NCI-H748 treated with DMSO at 0.1 percent for 48 hours (cell line): Measurements from ENCODE around the gene YPEL1.
A peak's percentile ranks its signal among the peaks of the same experiment; 100 is the strongest.

Experiments used
- DNase-seq: peaks from one replicate; lab custom pipeline; 2025; lab: John Stamatoyannopoulos, UW

Gene YPEL1, protein sequence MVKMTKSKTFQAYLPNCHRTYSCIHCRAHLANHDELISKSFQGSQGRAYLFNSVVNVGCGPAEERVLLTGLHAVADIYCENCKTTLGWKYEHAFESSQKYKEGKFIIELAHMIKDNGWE

DNA sequence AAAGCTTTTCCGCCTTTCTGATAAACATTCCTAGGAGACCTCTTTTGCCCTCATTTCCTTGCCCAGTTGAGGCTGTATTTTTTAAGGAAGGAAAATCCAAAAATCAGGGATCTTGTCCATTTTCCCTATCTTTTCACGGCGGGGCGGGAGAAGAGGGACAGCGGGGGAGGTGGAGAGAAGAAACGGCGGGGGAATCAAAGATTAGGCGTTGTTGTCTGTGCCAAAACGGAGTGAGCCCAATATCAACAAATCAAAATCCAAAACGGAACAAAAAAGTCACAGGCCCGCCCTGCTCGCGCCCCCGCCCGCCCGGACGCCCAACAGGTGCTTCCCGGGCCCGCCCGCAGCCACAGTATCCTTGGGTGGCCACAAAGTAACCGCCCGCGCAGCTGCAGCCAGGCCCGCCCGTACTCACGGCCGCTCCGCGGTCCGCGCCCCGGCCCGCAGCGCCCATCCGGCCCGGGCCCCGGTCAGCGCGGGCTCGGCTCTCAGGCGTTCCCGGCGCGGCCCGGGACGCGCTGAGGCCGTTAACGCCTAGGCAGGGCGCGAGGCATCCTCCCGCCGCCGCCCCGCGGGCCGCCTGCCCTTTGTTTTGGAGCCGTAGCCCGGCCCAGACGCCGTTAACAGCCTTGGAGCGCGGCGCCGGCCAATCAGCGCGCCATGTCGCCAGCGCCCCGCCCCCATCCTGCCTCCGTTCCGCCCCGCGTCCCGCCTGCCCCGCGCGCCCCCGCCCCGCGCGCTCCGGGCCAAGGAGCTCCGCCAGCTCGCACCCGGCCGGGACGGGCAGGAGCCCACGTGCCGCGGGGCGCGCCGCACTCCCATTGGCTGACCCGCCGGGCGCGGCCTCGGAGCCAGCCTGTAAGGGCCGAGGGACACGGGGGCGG lies at the start of gene YPEL1:
YPEL1 (minus strand) TSS at position 595 of the 884 bp plus-strand sequence. CDS start 25,050 bp downstream, outside the sequence.
- DNase-seq: peak; percentile 39

DNA sequence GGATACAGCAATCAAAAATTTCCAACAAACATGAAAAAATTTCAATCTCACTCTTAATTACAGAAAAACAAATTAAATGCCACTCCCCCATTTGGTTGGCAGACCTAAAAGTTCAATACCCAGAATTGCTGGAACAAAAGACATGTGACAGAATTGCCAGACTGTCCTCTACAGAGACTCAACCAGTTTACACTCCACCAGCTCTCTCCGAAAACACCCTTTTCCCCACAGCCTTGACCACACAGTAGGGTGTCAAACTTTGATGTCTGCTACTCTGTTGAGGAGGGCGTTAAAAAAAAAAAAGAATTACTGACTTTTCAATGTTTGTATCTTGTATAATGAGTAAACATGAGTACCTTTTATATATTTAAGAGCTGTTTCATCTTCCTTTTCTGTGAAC lies 44.7 kb upstream of the YPEL1 start:
- no peak for DNase-seq

DNA sequence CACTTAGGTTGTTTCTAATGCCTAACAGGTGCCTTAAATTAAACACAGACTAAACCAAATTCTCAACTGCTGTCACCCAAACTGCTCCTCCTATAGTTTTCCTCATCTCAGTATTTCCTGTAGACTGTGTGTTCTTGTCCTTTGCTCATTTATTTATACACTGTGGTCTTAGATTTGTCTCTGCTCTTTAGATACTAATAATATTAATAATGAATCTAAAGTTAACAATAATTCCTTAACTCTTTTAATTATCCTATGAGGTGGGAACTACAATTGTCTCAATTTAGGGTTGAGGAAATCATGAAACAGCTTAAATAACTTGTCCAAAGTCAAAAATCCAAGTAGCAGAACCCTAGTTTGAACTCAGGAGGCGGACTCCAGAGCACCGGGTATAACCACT lies 43.9 kb upstream of the YPEL1 start:
- DNase-seq: no peak

DNA sequence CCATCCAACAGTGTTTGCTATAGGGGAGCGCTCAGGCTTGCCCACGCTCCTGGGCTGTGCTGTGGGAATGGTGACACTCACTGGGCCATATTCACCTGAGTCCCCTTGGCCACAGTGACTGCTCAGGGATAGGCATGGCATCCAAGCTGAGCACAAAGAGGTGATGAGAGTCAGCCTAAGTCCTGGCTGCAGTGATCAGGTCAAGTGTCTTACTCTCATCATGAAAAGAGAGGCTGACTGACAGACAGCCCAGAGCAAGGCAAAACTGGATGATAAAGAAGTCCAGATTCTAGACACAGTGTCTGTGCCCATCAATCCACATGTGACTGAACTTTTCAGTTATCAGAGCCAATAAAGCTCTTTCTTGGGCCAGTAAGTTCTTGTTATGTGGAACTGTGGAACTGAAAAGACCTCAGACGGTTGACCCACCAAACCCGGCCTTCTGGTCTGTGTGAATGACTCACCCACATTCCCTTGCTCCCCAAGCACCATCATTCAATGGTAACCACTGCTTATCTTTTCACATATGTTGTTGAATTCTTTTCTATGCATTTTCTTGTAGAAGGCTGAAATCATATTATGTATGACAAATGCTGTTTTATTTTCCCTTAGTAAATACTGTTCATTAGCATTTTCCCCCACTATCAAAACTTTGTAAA lies 43.2 kb upstream of the YPEL1 start:
- no peak for DNase-seq

DNA sequence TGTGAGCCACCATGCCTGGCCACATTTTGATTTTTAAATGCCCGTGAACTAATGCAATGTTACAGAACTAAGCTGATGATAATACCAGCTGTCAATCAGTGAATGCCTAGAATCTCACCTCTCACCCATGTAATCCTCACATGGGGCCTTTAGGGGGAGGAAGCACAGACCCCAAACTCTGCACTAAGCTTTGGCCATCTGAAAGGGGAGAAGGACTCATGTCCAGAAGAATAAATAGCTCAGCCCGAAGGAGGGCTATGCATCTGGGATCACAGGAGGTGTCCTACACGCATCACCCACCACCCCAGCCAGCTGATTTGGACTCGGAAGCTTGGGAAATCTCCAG lies 36.0 kb upstream of the YPEL1 start:
- DNase-seq: no peak

DNA sequence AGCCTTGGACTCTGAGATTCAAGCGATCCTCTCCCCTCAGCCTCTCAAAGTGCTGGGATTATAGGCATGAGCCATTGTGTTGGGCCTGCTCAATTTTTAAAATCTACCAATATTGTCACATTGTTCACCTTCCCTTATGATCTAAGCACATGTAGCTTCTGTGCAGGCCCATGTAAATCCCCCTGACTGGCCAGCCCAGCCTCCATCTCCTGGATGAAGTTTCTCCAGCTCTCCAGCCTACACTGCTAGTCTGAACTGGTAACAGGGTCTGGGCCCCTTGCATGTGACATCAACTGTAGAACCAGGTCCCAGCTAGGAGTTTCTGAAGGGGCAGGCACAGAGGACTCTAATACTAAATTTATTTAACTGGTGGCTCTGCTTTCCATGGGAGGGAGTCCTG lies 32.8 kb upstream of the YPEL1 start:
- DNase-seq: no peak

DNA sequence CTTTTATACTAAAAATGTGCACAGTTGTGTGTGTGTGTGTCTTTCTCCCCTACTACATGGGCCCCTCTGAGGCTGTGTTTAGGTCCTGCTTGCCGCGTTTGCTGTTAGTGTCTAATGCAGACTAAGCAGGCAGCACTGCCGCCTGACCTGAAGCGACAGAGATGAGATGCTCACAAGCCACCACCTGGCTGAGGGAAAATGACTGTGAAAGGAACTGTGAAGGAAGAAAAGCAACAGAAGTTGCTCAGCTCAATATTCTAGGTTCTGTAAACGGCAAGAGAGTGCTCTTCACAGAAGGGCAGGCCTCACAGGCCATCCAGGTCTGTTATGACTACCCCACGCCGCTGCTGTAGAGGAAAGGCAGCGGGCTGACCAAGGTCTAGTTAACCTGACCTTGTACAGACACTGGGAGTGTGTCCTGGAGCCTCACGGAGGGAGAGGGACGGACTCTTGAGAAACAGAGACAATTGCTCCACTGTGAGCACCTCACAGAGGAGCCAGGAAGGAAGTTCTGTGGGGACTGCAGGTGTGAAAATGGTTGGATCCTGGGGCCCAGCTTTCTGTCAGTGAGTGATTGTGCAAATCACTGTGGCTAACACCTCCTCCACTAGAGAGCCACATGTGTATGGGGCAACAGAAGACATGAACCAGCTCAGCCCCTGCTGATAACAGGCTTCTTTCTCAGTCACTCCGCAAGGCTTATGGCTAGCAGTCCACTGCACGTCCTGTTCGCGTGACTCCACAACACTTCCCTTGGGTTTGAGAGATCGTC lies 31.3 kb upstream of the YPEL1 start:
- DNase-seq: no peak

DNA sequence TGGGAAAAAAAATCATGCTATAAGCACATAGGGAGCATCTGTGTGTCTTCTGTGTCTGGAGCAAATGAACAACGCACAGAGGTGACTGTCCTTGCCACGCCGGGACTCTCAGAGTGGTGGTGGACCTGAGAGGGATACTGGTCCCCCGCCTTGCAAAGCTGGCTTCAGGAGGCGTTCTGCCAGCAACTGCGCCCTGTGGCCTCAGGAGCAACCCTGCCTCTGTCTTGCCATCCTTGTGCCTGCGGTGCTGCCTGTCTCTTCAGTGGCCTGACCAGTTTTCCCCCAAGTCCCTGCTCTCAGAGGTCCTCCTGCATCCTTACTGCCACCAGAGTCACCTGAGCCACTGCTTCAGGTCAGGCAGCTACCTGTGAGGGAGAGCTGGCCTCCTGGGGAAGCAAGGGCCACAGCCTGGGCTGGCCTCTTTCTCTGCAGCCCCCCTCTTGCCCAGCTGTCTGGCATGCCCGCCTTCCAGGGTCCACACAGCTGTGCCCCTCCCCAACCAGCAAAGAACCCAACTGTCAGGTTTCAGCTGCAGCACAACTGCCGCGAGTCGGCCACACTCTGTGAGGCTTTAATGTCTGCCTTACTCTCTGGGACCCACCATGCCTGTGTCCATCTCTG lies 30.4 kb upstream of the YPEL1 start:
- DNase-seq: no peak

DNA sequence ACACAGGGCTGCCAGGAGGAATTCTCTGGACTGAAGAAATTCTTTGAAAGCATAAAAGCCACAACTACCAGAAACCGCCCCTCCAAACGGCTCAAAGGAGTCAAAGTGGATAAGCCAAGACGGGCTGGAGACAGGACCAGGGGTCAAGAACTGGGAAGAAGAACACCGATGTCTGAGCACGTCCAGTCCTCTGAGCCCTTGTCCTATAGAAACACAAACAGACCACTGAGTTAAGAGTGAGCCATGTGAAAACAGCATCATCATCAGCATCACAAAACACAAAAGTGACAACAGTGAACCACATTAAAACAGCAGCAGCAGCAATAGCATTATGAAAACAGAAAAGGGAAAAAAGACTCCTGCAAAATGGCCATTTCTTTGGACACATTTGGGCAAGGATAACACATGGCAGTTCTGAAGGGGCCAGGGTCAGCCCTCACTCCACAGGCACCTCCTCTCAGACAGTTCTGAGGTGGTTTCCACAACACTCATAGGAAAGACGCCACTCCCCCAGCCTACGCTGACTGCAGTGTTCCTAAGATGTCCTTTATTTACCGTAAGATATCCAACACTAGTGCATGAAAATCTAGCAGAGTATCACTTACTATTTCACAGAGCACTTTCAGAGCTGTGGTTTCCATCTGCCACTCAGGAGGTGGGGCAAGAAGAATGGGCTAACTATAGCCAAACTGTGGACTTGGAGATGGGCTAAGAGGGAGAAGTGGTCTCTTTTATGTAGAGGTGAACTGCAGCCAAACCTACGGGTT lies 28.6 kb upstream of the YPEL1 start:
- DNase-seq: no peak

DNA sequence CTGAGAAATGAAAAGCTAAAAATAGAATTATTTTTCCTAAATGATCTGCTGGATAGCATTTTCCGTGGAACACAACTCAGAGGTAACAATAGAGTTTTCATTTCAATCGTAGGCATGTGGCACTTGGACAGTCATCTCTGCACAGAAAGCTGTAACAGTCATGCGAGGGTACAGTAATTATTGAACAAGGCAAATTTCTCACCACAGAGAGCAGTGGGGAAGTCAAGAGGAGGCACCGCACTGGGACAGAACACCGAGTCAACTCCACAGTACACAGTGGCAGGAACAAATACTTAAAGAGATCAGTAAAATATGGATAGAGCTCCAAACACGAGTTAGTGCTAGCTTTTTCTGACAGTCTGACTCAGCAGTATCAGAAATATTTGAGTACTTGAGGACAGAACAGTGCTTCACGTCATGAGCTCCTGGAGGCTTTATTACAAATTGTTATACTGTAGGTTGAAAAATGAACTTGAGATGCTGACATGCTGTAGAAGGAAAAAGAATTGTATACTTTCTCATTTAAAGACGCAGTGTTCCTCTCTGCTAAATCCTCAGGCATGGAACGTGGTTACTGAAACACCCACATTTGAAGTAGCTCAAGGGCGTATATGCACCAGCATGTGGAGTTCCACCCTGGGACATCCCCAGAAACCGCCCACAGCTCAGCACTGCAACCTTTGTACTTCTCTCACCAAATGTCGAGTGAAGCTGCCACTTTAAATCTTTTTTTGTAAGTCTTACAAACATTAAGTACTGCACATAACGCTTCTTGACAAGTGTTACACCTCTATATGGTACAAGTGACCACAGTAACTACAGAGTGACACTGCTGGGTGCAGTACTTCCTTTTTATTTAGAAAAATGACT lies 27.4 kb upstream of the YPEL1 start:
- DNase-seq: no peak

DNA sequence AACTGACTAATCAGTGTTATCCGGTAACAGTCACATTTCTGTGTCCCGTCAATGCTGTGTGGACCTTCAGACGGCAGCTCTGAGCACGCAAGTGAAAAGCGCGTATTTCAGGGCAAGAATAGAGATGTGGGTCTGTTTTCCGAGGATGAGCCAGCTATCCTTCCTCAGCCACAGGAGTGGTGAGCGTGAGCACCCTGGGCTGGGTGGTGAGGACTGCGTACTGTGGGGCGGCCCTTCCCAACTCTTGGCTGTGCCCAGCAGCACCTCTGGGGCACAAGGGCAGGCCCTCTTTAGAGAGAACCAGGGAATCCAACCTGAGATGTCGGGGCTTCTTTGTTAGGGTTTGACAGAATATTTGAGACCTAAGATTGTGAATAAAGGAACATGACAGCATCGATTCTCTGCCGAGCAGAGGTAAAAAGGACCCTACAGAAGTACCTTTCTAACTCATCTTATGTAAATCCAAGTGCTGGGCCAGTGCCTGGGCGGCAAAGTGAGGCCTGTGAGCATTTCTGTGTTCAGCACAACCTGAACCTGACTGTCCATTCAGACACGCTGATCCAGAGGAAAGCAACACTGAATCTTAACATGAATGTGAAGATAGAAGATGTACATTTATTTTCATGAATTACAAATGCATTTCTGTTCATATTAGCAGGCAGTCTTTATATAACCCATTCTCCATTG lies 26.5 kb upstream of the YPEL1 start:
- no peak for DNase-seq

DNA sequence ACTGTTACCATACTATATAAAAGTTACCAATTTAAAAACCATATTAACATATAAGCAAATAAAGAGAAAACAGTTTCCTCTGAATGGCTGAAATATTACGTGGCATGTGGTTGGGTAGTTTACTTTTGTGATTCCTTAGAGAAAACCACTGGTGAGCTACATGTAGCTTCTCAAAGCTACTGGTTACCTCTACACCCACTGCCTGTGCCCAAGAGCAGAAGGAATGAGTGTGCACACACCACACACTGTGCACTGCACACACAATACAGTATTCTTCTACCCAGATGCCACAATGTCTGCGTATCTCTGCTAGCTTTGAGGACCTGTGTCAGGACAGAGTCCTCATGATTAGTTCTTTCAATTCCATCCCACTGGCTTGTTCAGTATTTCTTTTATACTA lies 25.5 kb upstream of the YPEL1 start:
- DNase-seq: no peak

DNA sequence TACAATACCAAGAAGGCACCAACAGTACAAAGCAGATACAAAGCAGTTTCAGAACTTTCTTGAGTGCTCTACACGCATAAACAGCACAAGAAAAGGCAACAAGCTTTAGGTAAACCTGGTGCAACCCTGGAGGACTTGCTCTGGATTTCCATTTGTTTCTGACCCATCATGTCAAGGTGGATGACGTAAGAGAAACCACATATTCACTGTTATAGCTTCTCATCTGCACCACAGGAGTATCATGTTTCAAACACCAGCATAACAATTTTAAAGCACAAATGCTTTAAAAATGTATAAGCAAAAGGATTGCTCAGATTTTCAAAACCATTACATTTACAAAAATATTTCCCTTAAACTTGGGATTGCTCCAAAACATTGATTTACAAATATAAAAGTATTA lies 25.0 kb upstream of the YPEL1 start:
- no peak for DNase-seq

DNA sequence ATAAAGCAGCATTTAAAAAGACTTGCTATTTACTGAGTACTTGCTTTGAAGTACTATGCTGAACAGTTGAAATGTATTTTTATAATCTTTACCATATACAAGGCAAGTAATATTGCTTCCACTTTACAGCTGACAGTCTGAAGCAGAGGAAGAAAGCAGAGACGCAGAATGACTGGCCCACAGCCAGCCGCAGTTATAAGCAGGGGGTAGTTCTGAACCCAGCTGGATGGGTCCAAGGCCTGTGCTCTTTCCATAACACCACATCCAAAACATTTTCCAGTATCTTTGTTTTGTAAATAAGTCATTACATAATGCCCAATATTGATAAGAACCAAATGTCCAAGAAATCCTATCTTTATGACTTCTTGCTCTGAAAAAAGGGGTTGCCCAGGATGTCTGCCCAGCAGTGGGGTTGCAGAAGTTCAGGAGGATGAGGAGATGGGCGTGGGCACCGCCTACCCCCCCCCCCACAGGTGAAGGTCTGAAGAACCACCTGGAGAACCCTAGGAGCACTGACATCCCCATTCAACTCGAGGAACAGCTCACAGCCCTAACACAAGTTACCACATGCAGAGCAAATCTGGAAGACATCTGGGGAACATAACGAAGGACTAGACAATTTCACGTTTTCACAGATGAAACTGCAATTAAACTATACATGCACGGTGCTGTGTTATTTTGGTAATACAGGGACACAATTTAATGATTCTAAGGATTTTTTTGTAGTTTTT lies 24.2 kb upstream of the YPEL1 start:
- DNase-seq: no peak

DNA sequence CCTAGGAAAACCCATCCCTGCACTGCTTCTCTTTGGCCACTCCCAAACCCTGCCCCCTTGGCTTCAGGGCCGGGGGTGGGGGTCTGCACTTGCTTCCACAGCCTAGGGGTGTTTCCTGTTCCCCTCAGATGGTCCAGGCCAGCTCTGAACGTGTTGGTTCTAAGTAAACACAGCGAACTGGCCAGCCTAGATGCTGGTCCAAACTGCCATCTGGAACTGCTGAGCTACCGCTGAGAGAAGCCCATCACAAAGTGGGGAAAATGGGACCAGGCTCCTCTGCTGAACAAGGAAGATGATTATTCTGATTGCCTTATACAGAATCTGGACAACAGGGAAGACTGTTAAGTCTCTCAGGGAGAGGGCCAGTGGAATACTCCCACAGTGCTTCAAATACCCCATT lies 23.5 kb upstream of the YPEL1 start:
- DNase-seq: no peak

DNA sequence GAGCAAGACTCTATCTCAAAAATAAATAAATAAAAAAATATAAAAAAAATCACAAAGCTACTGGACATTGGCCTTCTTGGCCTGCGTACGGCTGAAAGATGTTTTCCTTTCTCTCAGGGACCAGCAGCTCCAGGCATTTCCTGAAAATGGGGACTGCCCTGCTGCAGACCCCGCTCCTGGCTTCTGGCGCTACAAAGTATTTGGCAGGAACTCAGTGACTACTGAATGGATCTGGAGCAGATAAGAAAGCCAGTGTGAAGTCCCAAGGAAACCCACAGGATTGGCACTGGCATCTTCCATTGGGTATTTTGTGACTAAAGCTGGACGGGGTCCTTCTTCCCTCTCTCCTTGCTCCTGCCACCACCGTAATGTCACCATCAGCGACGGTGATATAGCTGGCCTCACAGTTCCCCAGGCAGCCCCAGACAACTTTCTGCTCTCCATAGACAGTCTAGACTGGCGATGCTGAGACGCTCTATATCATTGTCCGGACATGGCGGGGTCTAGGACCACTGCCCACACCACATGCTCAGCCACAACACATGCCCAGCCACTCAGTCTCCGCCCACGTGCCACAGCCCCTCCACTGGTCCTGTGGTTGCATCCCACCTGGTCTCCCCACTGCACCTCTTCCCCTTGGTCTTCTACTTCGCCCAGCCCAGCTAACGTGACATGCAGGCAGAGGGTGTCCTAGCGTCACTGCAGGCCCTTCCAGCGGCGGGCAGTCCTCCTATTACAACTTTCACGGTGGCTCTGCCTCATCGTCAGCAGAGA lies 22.7 kb upstream of the YPEL1 start:
- no peak for DNase-seq

DNA sequence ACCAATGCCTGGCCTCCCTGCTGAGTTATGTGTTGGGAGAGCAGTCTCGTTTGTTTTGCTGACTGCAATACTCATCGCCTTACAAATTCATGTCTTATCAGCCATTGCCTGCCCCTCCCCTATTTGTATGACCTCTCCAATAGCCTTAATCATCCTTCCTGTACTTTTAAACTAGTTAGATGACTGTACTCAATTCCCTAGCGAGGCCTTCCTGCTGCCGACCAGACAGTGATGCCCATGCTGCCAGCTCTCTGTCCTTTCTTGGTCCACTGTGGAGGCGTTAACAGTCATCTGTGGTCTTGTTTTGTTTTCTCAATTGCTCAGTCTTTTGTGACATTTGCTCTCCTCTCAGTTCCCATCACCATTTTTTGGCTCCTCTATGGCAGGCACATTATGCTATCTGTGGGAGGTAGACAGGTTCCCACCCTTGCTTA lies 20.3 kb upstream of the YPEL1 start:
- DNase-seq: no peak

DNA sequence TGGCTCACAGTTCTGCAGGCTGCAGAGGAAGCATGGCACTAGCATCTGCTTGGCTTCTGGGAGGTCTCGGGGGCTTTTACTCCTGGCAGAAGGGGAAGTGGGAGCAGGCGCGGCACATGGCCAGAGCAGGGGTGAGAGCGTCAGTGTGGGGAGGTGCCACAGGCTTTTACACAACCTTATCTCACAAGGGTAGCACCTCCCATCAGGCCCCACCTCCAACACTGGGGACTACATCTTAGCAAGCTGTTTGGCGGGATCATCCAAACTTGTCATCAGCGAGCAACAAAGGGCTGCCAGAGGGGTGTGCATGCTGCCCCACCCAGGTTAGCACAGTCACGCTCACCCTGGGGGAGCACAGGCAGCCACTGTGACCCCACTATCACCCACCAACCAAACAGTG lies 18.9 kb upstream of the YPEL1 start:
- DNase-seq: no peak
